IMR-90 (cell line): ENCODE measurements around the gene MFGE8. TPM values are rescaled to one million over a fixed set of nuclear protein-coding genes. Genes with fewer than 3 reads are reported as not detected.
A peak's percentile ranks its signal among the peaks of the same experiment; 100 is the strongest.

Source experiments
- ATAC-seq: fragments of 200-7000 bp; cut with Tn5 transposase; 2 replicates; pipeline ENCODE4 v1.9.1; 2020; ENCODE audit warnings: low read depth, mild to moderate bottlenecking, moderate library complexity
- BruUV-seq: library from RNA; stranded (reverse); fragments of 400-500 nt; replicated peaks from 2 replicates; lab custom pipeline; 2021; lab: Mats Ljungman, UMichigan
- CTCF ChIA-PET: fragments of 300-600 bp; formaldehyde crosslinking; extraction: SDS; loops from one replicate; lab custom pipeline; 2021; ENCODE audit warnings: antibody characterized with exemption; lab: Yijun Ruan, JAX
- POLR2A ChIA-PET: fragments of 300-600 bp; sonication (Branson Sonifier 250); formaldehyde crosslinking; loops from one replicate; lab custom pipeline; 2022; ENCODE audit warnings: antibody characterized with exemption; ENCODE audit not compliant: unreplicated experiment; lab: Charles Lee
- DNase-seq: peaks from one replicate; pipeline ENCODE4 v3.0.0; 2013
- H2AFZ ChIP-seq: replicated peaks from 2 replicates; pipeline ENCODE3; 2013; ENCODE audit warnings: low read length, mild to moderate bottlenecking; ENCODE audit not compliant: poor library complexity
- H2AK5ac ChIP-seq: 2 replicates; pipeline ENCODE4 v1.6.1; 2013; ENCODE audit warnings: low read depth, low read length, inconsistent platforms
- H2AK9ac ChIP-seq: replicated peaks from 2 replicates; pipeline ENCODE3; 2013; ENCODE audit warnings: mild to moderate bottlenecking, low read depth, low read length, moderate library complexity; ENCODE audit not compliant: poor library complexity
- H2BK120ac ChIP-seq: 2 replicates; pipeline ENCODE4 v1.6.1; 2013; ENCODE audit warnings: low read depth, low read length, inconsistent platforms
- H2BK15ac ChIP-seq: 3 replicates; pipeline ENCODE4 v1.6.1; 2013; ENCODE audit warnings: low read depth, low read length, inconsistent platforms
- H2BK20ac ChIP-seq: 2 replicates; pipeline ENCODE4 v1.6.1; 2013; ENCODE audit warnings: low read depth, mild to moderate bottlenecking, inconsistent platforms, low read length, moderate library complexity
- H2BK5ac ChIP-seq: 2 replicates; pipeline ENCODE4 v1.6.1; 2013; ENCODE audit warnings: mild to moderate bottlenecking, low read depth, low read length, inconsistent platforms; ENCODE audit not compliant: poor library complexity, severe bottlenecking
- H3K14ac ChIP-seq: replicated peaks from 2 replicates; pipeline ENCODE4 v1.6.1; 2013; ENCODE audit warnings: low read depth, low read length, inconsistent platforms
- H3K18ac ChIP-seq: 2 replicates; pipeline ENCODE4 v1.6.1; 2013; ENCODE audit warnings: low read depth, low read length, control low read depth
- H3K23ac ChIP-seq: 2 replicates; pipeline ENCODE4 v1.6.1; 2013; ENCODE audit warnings: low read depth, low read length, inconsistent platforms
- H3K27ac ChIP-seq: 2 replicates; pipeline ENCODE4 v1.5.1; 2013; ENCODE audit warnings: mild to moderate bottlenecking, control low read depth, low read length; ENCODE audit not compliant: insufficient read depth
- H3K27me3 ChIP-seq: 2 replicates; pipeline ENCODE4 v1.6.1; 2013; ENCODE audit warnings: low read length; ENCODE audit not compliant: control insufficient read depth, insufficient read depth
- H3K36me3 ChIP-seq: 2 replicates; pipeline ENCODE4 v1.6.1; 2013; ENCODE audit warnings: low read length, mixed read lengths; ENCODE audit not compliant: control insufficient read depth, insufficient read depth
- H3K4ac ChIP-seq: 2 replicates; pipeline ENCODE4 v1.6.1; 2013; ENCODE audit warnings: low read depth, low read length, inconsistent platforms
- H3K4me1 ChIP-seq: 2 replicates; pipeline ENCODE4 v1.6.1; 2013; ENCODE audit warnings: low read length, mixed read lengths; ENCODE audit not compliant: control insufficient read depth, insufficient read depth
- H3K4me2 ChIP-seq: 2 replicates; pipeline ENCODE4 v1.6.1; 2013; ENCODE audit warnings: low read depth, mild to moderate bottlenecking, control low read depth, low read length, moderate library complexity
- H3K4me3 ChIP-seq: 2 replicates; pipeline ENCODE4 v1.5.1; 2013; ENCODE audit warnings: low read depth, mild to moderate bottlenecking, control low read depth, low read length, moderate library complexity; ENCODE audit not compliant: insufficient read depth
- H3K56ac ChIP-seq: 2 replicates; pipeline ENCODE4 v1.6.1; 2013; ENCODE audit warnings: low read length, inconsistent platforms; ENCODE audit not compliant: insufficient read depth; ENCODE audit errors: extremely low read depth
- H3K79me1 ChIP-seq, 2 experiments: 2 replicates each; pipeline ENCODE4 v1.6.1; 2013; ENCODE audit warnings: low read length in 2 of 2, inconsistent platforms in 1 of 2, low read depth in 1 of 2
- H3K9ac ChIP-seq: 2 replicates; pipeline ENCODE4 v1.6.1; 2013; ENCODE audit warnings: low read depth, low read length, control low read depth
- H3K9me1 ChIP-seq: 2 replicates; pipeline ENCODE4 v1.6.1; 2013; ENCODE audit warnings: low read length, inconsistent platforms; ENCODE audit not compliant: insufficient read depth
- H3K9me3 ChIP-seq: 2 replicates; pipeline ENCODE4 v1.6.1; 2013; ENCODE audit warnings: low read length; ENCODE audit not compliant: control insufficient read depth, insufficient read depth
- H4K20me1 ChIP-seq: 2 replicates; pipeline ENCODE4 v1.6.1; 2013; ENCODE audit warnings: low read length, inconsistent platforms; ENCODE audit not compliant: insufficient read depth
- H4K5ac ChIP-seq: 2 replicates; pipeline ENCODE4 v1.6.1; 2013; ENCODE audit warnings: mild to moderate bottlenecking, low read depth, low read length, control low read depth
- H4K8ac ChIP-seq, 2 experiments: 2 replicates each; pipeline ENCODE4 v1.6.1; 2013; ENCODE audit warnings: low read depth in 2 of 2, low read length in 2 of 2, control low read depth in 1 of 2, inconsistent platforms in 1 of 2
- H4K91ac ChIP-seq: 2 replicates; pipeline ENCODE4 v1.6.1; 2013; ENCODE audit warnings: low read depth, low read length, inconsistent platforms; ENCODE audit not compliant: insufficient read depth
- CEBPB ChIP-seq: IDR thresholded peaks from 2 replicates; pipeline ENCODE4 v1.6.1; 2012; ENCODE audit warnings: low read depth, low read length, improper control_type of control experiment
- CHD1 ChIP-seq: IDR thresholded peaks from 2 replicates; pipeline ENCODE4 v1.6.1; 2012; ENCODE audit warnings: low read depth, low read length, improper control_type of control experiment
- ELK1 ChIP-seq: fragments of 150-350 bp; IDR thresholded peaks from 2 replicates; pipeline ENCODE4 v1.6.1; 2016; ENCODE audit warnings: low read depth, mild to moderate bottlenecking, low read length, moderate library complexity, borderline replicate concordance
- FOS ChIP-seq: fragments of 150-350 bp; IDR thresholded peaks from 2 replicates; pipeline ENCODE4 v1.6.1; 2016; ENCODE audit warnings: low read depth, low read length
- POLR2A ChIP-seq: IDR thresholded peaks from 2 replicates; pipeline ENCODE4 v1.6.1; 2012; ENCODE audit warnings: mild to moderate bottlenecking, low read depth, low read length
- RCOR1 ChIP-seq: IDR thresholded peaks from 2 replicates; pipeline ENCODE4 v1.6.1; 2012; ENCODE audit warnings: mild to moderate bottlenecking, low read length, improper control_type of control experiment; ENCODE audit not compliant: insufficient replicate concordance
- SMC3 ChIP-seq: fragments of 150-350 bp; IDR thresholded peaks from 2 replicates; pipeline ENCODE4 v1.6.1; 2016; ENCODE audit warnings: low read depth, mild to moderate bottlenecking, antibody characterized with exemption, low read length, moderate library complexity
- WGBS, 2 experiments: methylation state at CpG; one replicate each; pipeline versions ENCODE4 v1.1.5 to v1.1.7; 2013; ENCODE audit warnings: missing lambda C conversion rate in 2 of 2; ENCODE audit not compliant: insufficient read length in 1 of 2; ENCODE audit errors: extremely low coverage in 2 of 2; 5-methylcytosine and 5-hydroxymethylcytosine counted together
- dilution Hi-C: fragments of 300-500 bp; cut with HindIII; formaldehyde crosslinking; loops from one replicate; pipeline ENCODE4 v1.14.3; 2018; ENCODE audit warnings: low sequenced_read_pairs; ENCODE audit not compliant: unreplicated experiment
- in situ Hi-C: fragments of 300-500 bp; cut with MboI; formaldehyde crosslinking; loops from 3 replicates; pipeline ENCODE4 v1.14.3; 2019; ENCODE audit warnings: low sequenced_read_pairs, inconsistent platforms, mixed read lengths
- intact Hi-C: fragments of 100-400 bp; cut with micrococcal nuclease; formaldehyde crosslinking; loops from 2 replicates; pipeline ENCODE4 v1.10.0; 2022
- polyA plus RNA-seq, 3 experiments: library from polyadenylated mRNA; depleted of rRNA; stranded (reverse); fragments of >200 nt; gene quantifications; 2 replicates each; pipeline ENCODE4 v1.2.3, GENCODE V29; 2012; ENCODE audit warnings: low replicate concordance in 1 of 3
- total RNA-seq: library from RNA; depleted of rRNA; stranded (reverse); fragments of >200 nt; gene quantifications from 2 replicates; pipeline ENCODE4 v1.2.3, GENCODE V29; 2012
- TF ChIP-seq, protein P1 (sequence below): conservative IDR thresholded peaks from 2 replicates; pipeline ENCODE4 v1.5.1; 2012; ENCODE audit warnings: mild to moderate bottlenecking, low read depth, low read length, improper control_type of control experiment

MFGE8 gene
- total and polyA plus RNA-seq, 2 of the 4 experiments (the other 2 are of a cell fraction), result 232 to 1,912 TPM

DNA sequence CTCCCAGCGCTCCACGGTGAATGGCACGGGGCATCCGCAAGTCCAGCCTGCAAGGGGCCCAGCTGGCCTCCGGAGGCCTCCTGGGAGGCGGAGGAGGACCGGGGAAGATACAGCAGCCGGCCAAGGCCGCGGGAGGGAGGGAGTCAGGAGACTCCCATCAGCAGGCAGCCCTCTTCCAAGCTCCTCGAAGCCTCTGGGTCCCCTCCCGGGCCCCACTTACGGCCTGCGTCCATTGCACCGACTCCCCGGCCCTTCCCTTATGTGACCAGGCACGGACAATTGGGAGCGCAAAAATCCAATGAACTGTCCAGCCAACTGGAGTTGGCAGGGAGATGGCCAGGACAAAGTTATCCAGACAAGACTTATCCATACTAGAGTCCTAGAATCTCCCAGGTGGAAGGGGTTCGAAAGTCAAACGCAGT lies 668 bp downstream of the MFGE8 start:
- Histone ChIP-seq H3K79me1 (peaks cover 20 to 51% of the 10 kb centered on the region in 2 experiments; a peak in 3 of 4 replicates), H3K9me1 (peaks cover 33% of the 10 kb centered on the region), H2AFZ (peak overlapping the region; percentile 93), H4K91ac (peak overlapping the region; percentile 94), H2BK120ac (peak overlapping the region; percentile 83), H3K56ac (peak overlapping the region; percentile 83), H3K18ac (peak overlapping the region; percentile 85), H2BK15ac (0 out of 3 replicates have a peak overlapping the region, but pooled peaks have one; percentile 16), H3K27me3 (no peaks in the 10 kb centered on the region), H2AK9ac (peak overlapping the region; percentile 44), H2BK20ac (peak overlapping the region; percentile 61; the same call in 1 of the 2 replicates), H3K4me2 (peak overlapping the region; percentile 98), H2BK5ac (peak overlapping the region; percentile 87), H3K4ac (peak overlapping the region; percentile 96), H3K9me3 (no peaks in the 10 kb centered on the region), H3K9ac (peak overlapping the region; percentile 94), H3K23ac (peak overlapping the region; percentile 68), H2AK5ac (peak overlapping the region; percentile 97; the same call in 1 of the 2 replicates), H4K5ac (peak overlapping the region; percentile 91), H4K20me1 (peaks cover 48% of the 10 kb centered on the region), H3K14ac (peak overlapping the region; percentile 89), H3K4me3 (peak overlapping the region; percentile 97), H3K36me3 (peaks cover 27% of the 10 kb centered on the region), H3K4me1 (peaks cover 27% of the 10 kb centered on the region), H3K27ac (peak overlapping the region; percentile 83), H4K8ac (peak overlapping the region; percentile 75 to 86; a peak in 3 of 4 replicates)
- DNase-seq (no peak), ATAC-seq (peak; percentile 15)
- ChIA-PET CTCF (no interaction called here), POLR2A (interaction anchor here (0.6 kb wide), 1 partner anchor 422 kb away, joined by 3 read pairs; no protein-coding TSS in a partner anchor)
- intact Hi-C loops, result no loop called here
- TF ChIP-seq, protein P1, sequence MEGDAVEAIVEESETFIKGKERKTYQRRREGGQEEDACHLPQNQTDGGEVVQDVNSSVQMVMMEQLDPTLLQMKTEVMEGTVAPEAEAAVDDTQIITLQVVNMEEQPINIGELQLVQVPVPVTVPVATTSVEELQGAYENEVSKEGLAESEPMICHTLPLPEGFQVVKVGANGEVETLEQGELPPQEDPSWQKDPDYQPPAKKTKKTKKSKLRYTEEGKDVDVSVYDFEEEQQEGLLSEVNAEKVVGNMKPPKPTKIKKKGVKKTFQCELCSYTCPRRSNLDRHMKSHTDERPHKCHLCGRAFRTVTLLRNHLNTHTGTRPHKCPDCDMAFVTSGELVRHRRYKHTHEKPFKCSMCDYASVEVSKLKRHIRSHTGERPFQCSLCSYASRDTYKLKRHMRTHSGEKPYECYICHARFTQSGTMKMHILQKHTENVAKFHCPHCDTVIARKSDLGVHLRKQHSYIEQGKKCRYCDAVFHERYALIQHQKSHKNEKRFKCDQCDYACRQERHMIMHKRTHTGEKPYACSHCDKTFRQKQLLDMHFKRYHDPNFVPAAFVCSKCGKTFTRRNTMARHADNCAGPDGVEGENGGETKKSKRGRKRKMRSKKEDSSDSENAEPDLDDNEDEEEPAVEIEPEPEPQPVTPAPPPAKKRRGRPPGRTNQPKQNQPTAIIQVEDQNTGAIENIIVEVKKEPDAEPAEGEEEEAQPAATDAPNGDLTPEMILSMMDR, result no peak
- TF ChIP-seq RCOR1, result no peak
- no peak for TF ChIP-seq CEBPB
- no peak for TF ChIP-seq FOS
- TF ChIP-seq ELK1, result no peak
- TF ChIP-seq CHD1, result no peak
- TF ChIP-seq SMC3, result no peak
- TF ChIP-seq POLR2A, result no peak
- in situ Hi-C loops, result no loop called here
- 0% methylated on average over 8 of the region's 20 CpGs; no CpG with 5 or more reads in 1 of the 2 experiments for WGBS, 2 experiments
- dilution Hi-C loops, result loop anchor here (25.0 kb wide), 1 partner anchor 100 kb away; no protein-coding TSS in a partner anchor
- no TSS peak for BruUV-seq
